HepG2 (cell line): ENCODE measurements around the gene ZACN. TPM values are rescaled to one million over a fixed set of nuclear protein-coding genes. Genes with fewer than 3 reads are reported as not detected.

Experiments used
- ELK4 ChIP-seq: sonication (generic); formaldehyde crosslinking; IDR thresholded peaks from 2 replicates; pipeline ENCODE4 v1.9.0; 2021; ENCODE audit warnings: missing genetic modification reagents, borderline replicate concordance
- EP300 ChIP-seq, 3 experiments: sonication (generic) in 1 of 3; formaldehyde crosslinking in 1 of 3; IDR thresholded peaks; 2 replicates each; pipeline versions ENCODE4 v1.5.1 to v1.6.1; 2011 to 2020; ENCODE audit warnings: low read depth in 2 of 3, low read length in 2 of 3, borderline replicate concordance in 1 of 3, improper control_type of control experiment in 1 of 3, mild to moderate bottlenecking in 1 of 3, missing genetic modification reagents in 1 of 3, moderate library complexity in 1 of 3
- GFI1 ChIP-seq: sonication (generic); formaldehyde crosslinking; IDR thresholded peaks from 2 replicates; pipeline ENCODE4 v1.5.0; 2020; ENCODE audit warnings: missing genetic modification reagents, mild to moderate bottlenecking, borderline replicate concordance
- HMG20B ChIP-seq: conservative IDR thresholded peaks from 2 replicates; pipeline ENCODE4 v1.6.1; 2016; ENCODE audit warnings: missing genetic modification reagents, missing compliant biosample characterization
- HNF4G ChIP-seq, 2 experiments: sonication (generic) in 1 of 2; formaldehyde crosslinking in 1 of 2; IDR thresholded peaks; 2 replicates each; pipeline versions ENCODE4 v1.4.0 to v1.6.1; 2011 to 2020; ENCODE audit warnings: borderline replicate concordance in 2 of 2, low read depth in 2 of 2, mild to moderate bottlenecking in 2 of 2, low read length in 1 of 2, missing genetic modification reagents in 1 of 2, moderate library complexity in 1 of 2
- IRF2 ChIP-seq: IDR thresholded peaks from 2 replicates; pipeline ENCODE4 v1.6.1; 2018; ENCODE audit warnings: missing genetic modification reagents, missing compliant biosample characterization
- KDM4B ChIP-seq: sonication (generic); formaldehyde crosslinking; IDR thresholded peaks from 2 replicates; pipeline ENCODE4 v1.4.0; 2020; ENCODE audit warnings: missing genetic modification reagents
- KDM6A ChIP-seq: IDR thresholded peaks from 2 replicates; pipeline ENCODE4 v1.6.1; 2016; ENCODE audit warnings: low read depth
- MXD1 ChIP-seq: sonication (generic); formaldehyde crosslinking; IDR thresholded peaks from 2 replicates; pipeline ENCODE4 v1.4.0; 2020; ENCODE audit warnings: mild to moderate bottlenecking, missing genetic modification reagents
- NFYB ChIP-seq: sonication (generic); formaldehyde crosslinking; IDR thresholded peaks from 2 replicates; pipeline ENCODE4 v1.4.0; 2020; ENCODE audit warnings: missing genetic modification reagents
- RARA ChIP-seq: IDR thresholded peaks from 2 replicates; pipeline ENCODE4 v1.6.1; 2016; ENCODE audit warnings: missing genetic modification reagents, missing compliant biosample characterization
- RFX3 ChIP-seq: IDR thresholded peaks from 2 replicates; pipeline ENCODE4 v1.6.1; 2016; ENCODE audit warnings: missing biosample characterization, missing genetic modification reagents
- SAP130 ChIP-seq: IDR thresholded peaks from 2 replicates; pipeline ENCODE4 v1.6.1; 2016; ENCODE audit warnings: low read depth
- SETDB1 ChIP-seq: sonication (generic); formaldehyde crosslinking; IDR thresholded peaks from 2 replicates; pipeline ENCODE4 v1.5.1; 2020; ENCODE audit warnings: missing genetic modification reagents, mild to moderate bottlenecking, borderline replicate concordance
- SP5 ChIP-seq: IDR thresholded peaks from 2 replicates; pipeline ENCODE4 v1.6.1; 2016; ENCODE audit warnings: low read depth, borderline replicate concordance
- ZNF224 ChIP-seq: sonication (generic); formaldehyde crosslinking; IDR thresholded peaks from 2 replicates; pipeline ENCODE4 v1.5.0; 2020; ENCODE audit warnings: mild to moderate bottlenecking, missing genetic modification reagents
- ZNF362 ChIP-seq: sonication (generic); formaldehyde crosslinking; IDR thresholded peaks from 2 replicates; pipeline ENCODE4 v1.4.0; 2020; ENCODE audit warnings: missing genetic modification reagents, mild to moderate bottlenecking, borderline replicate concordance
- ZNF513 ChIP-seq: sonication (generic); formaldehyde crosslinking; conservative IDR thresholded peaks from 2 replicates; pipeline ENCODE4 v1.5.0; 2020; ENCODE audit warnings: missing genetic modification reagents
- ZNF607 ChIP-seq: sonication (generic); formaldehyde crosslinking; IDR thresholded peaks from 2 replicates; pipeline ENCODE4 v1.5.1; 2020; ENCODE audit warnings: missing genetic modification reagents, mild to moderate bottlenecking, borderline replicate concordance
- ZSCAN12 ChIP-seq: sonication (generic); formaldehyde crosslinking; IDR thresholded peaks from 2 replicates; pipeline ENCODE4 v1.9.0; 2021; ENCODE audit warnings: mild to moderate bottlenecking, missing genetic modification reagents
- ZZZ3 ChIP-seq: sonication (generic); formaldehyde crosslinking; IDR thresholded peaks from 2 replicates; pipeline ENCODE4 v1.4.0; 2020; ENCODE audit warnings: missing genetic modification reagents, mild to moderate bottlenecking, borderline replicate concordance
- polyA plus RNA-seq, 8 experiments: library from polyadenylated mRNA; depleted of rRNA in 3 of 8; stranded (reverse) in 7 of 8; unstranded in 1 of 8; fragments of >200 nt; fragmentation: Illumina TruSeq in 4 of 8; extraction: Trizol in 4 of 8; gene quantifications; 2 replicates each; pipeline versions ENCODE4 v1.2.1 to v1.2.3, GENCODE V29; 2011 to 2016; ENCODE audit warnings: low read depth in 4 of 8, missing spikeins in 1 of 8, mixed read lengths in 1 of 8; ENCODE audit not compliant: insufficient read depth in 1 of 8
- total RNA-seq, 5 experiments: library from RNA; depleted of rRNA; stranded (reverse); fragments of >200 nt; fragmentation: Illumina TruSeq; extraction: Trizol; gene quantifications; 2 replicates each; pipeline ENCODE4 v1.2.3, GENCODE V29; 2016; ENCODE audit warnings: low read depth in 1 of 5
- TF ChIP-seq, protein P1 (sequence below): IDR thresholded peaks from 2 replicates; pipeline ENCODE4 v1.6.1; 2016

ZACN gene
- total and polyA plus RNA-seq, 2 of the 13 experiments (the other 11 are each of a cell fraction or from before 2014, with no cell fraction given): 0.11 to 0.15 TPM

DNA sequence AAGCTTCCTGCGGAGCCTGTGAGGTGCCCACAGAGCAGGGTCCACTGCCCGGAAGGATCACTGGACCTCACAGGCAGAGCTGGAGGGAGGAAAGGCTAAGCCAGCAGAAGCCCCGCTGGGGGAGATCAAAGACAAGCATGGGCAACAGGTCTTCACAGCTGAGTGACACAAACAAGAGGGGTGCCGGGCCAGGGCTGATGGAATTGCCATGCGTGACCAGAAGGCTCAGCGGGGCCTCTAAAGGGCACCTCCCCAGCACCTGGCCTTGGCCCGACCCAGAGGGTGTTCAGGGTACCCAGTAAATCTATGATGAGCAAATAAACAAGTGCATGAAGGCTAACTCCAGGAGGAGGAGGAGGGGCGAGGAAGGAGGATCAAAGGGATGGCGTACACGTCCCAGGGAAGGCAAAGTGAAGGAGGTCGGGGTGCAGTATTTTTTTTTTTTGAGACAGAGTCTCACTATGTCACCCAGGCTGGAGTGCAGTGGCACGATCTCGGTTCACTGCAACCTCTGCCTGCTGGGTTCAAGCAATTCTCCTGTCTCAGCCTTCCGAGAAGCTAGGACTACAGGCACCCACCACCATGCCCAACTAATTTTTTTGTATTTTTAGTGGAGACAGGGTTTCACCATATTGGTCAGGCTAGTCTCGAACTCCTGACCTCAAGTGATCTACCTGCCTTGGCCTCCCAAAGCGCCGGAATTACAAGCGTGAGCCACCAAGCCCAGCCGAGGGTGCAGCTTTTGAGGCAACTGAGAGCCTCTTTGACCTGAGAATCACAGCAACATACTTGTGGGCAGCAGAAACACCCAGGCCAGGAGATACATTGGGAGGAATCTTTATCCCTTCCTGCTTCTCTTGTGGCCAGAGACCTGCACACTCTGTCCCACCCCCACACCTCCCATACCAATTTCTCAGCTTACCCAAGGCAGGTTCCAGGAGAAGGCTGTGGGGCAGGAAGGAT lies 40.7 kb downstream of the ZACN start (continued):
- TF ChIP-seq ZNF224 (CRISPR knock-in tag): 0 out of 2 replicates have a peak, but pooled peaks have one; percentile 52
- peak in 1 of 2 experiments; percentile 75; a peak in 2 of 4 replicates for TF ChIP-seq EP300 (IDR thresholded peaks at IDR 0.05; ENCODE audit: low read depth in 2 of 2, low read length in 2 of 2)
- TF ChIP-seq EP300 (CRISPR knock-in tag; IDR thresholded peaks at IDR 0.05; ENCODE audit: borderline replicate concordance): 0 out of 2 replicates have a peak, but pooled peaks have one; percentile 66
- peak; percentile 97 for TF ChIP-seq RARA (CRISPR knock-in tag)
- TF ChIP-seq IRF2 (CRISPR knock-in tag): peak; percentile 82
- peak; percentile 64 for TF ChIP-seq SAP130 (CRISPR knock-in tag)
- no peak for TF ChIP-seq ZNF513 (CRISPR knock-in tag)
- 0 out of 2 replicates have a peak, but pooled peaks have one; percentile 9 for TF ChIP-seq ZZZ3
- peak; percentile 96 for TF ChIP-seq GFI1
- TF ChIP-seq SETDB1 (CRISPR knock-in tag): no peak
- TF ChIP-seq MXD1 (CRISPR knock-in tag): 0 out of 2 replicates have a peak, but pooled peaks have one; percentile 39
- no peak; the same call in 1 of the 2 replicates for TF ChIP-seq HNF4G (IDR thresholded peaks at IDR 0.05; ENCODE audit: borderline replicate concordance, low read depth, low read length)
- TF ChIP-seq HNF4G (CRISPR knock-in tag; IDR thresholded peaks at IDR 0.05; ENCODE audit: borderline replicate concordance, low read depth): peak; percentile 84; the same call in 1 of the 2 replicates
- no peak for TF ChIP-seq NFYB
- 0 out of 2 replicates have a peak, but pooled peaks have one; percentile 51 for TF ChIP-seq ZSCAN12 (CRISPR knock-in tag)
- TF ChIP-seq, protein P1, sequence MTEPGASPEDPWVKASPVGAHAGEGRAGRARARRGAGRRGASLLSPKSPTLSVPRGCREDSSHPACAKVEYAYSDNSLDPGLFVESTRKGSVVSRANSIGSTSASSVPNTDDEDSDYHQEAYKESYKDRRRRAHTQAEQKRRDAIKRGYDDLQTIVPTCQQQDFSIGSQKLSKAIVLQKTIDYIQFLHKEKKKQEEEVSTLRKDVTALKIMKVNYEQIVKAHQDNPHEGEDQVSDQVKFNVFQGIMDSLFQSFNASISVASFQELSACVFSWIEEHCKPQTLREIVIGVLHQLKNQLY: peak; percentile 84
- TF ChIP-seq KDM4B (CRISPR knock-in tag): no peak
- no peak for TF ChIP-seq RFX3 (CRISPR knock-in tag)
- peak; percentile 93; the same call in 1 of the 2 replicates for TF ChIP-seq ZNF362 (CRISPR knock-in tag)
- peak; percentile 83 for TF ChIP-seq KDM6A
- TF ChIP-seq ELK4: no peak
- peak; percentile 82; the same call in 1 of the 2 replicates for TF ChIP-seq HMG20B
- peak; percentile 88 for TF ChIP-seq SP5 (CRISPR knock-in tag)
- TF ChIP-seq ZNF607: peak; percentile 84
